Mesothelial cell of epicardium (in vitro differentiated cells): Measurements from ENCODE around the gene NTM. TPM values are rescaled to one million over a fixed set of nuclear protein-coding genes. Genes with fewer than 3 reads are reported as not detected.

ENCODE experiments used
- DNase-seq, 2 experiments: peaks; one replicate each; pipeline ENCODE4 v3.0.0; 2021; ENCODE audit warnings: low spot score in 2 of 2; ENCODE audit not compliant: unreplicated experiment in 2 of 2
- H3K27ac Mint-ChIP-seq: 2 replicates; pipeline ENCODE4 v1.8.0; 2021; ENCODE audit warnings: mixed read lengths
- H3K27me3 Mint-ChIP-seq: 2 replicates; pipeline ENCODE4 v1.8.0; 2021; ENCODE audit warnings: low read depth, mixed read lengths
- H3K36me3 Mint-ChIP-seq: 2 replicates; pipeline ENCODE4 v1.8.0; 2021; ENCODE audit warnings: mixed read lengths
- H3K4me1 Mint-ChIP-seq: 2 replicates; pipeline ENCODE4 v1.8.0; 2021; ENCODE audit warnings: mixed read lengths
- H3K4me3 Mint-ChIP-seq: 2 replicates; pipeline ENCODE4 v1.8.0; 2021; ENCODE audit warnings: mild to moderate bottlenecking, moderate library complexity, mixed read lengths
- H3K9me3 Mint-ChIP-seq: 2 replicates; pipeline ENCODE4 v1.8.0; 2021; ENCODE audit warnings: mixed read lengths
- CTCF ChIP-seq: fragments of 200-600 bp; sonication (generic); IDR thresholded peaks from one replicate; pipeline ENCODE4 v1.5.0; 2021; ENCODE audit warnings: antibody characterized with exemption; ENCODE audit not compliant: unreplicated experiment
- total RNA-seq: library from RNA; stranded (reverse); gene quantifications from 3 replicates; pipeline ENCODE4 v1.2.1, GENCODE V29; 2021

NTM gene
- total RNA-seq, 1 donor from 2014 or later, result 3.9 TPM

- Mint-ChIP-seq H3K4me3 (no peak overlapping the region), H3K4me1 (peaks cover 41% of the 10 kb centered on the region), H3K27me3 (peaks cover 88% of the 10 kb centered on the region), H3K9me3 (no peaks in the 10 kb centered on the region), H3K36me3 (no peaks in the 10 kb centered on the region), H3K27ac (no peak overlapping the region)
- TF ChIP-seq CTCF, result no peak
- no peak for DNase-seq
Observed at GRCh38 chr11:131692961-131693360, 322.5 kb downstream of the NTM start.

- H3K27ac Mint-ChIP-seq, result no peak overlapping the region
- H3K4me3 Mint-ChIP-seq, result no peak overlapping the region
- peaks cover 41% of the 10 kb centered on the region for H3K4me1 Mint-ChIP-seq
- no peaks in the 10 kb centered on the region for H3K36me3 Mint-ChIP-seq
- TF ChIP-seq CTCF, result no peak
- H3K27me3 Mint-ChIP-seq, result peaks cover 90% of the 10 kb centered on the region
- no peak for DNase-seq
- H3K9me3 Mint-ChIP-seq, result no peaks in the 10 kb centered on the region
Observed at GRCh38 chr11:131693756-131694155, 323.3 kb downstream of the NTM start.

GRCh38 chr11:131694526-131695424 is 324.4 kb downstream of the NTM start:
- H3K27me3 Mint-ChIP-seq, result peaks cover 90% of the 10 kb centered on the region
- no peaks in the 10 kb centered on the region for H3K9me3 Mint-ChIP-seq
- TF ChIP-seq CTCF, result peak; percentile 98
- peaks cover 41% of the 10 kb centered on the region for H3K4me1 Mint-ChIP-seq
- DNase-seq, result peak; percentile 84 to 95
- H3K27ac Mint-ChIP-seq, result no peak overlapping the region
- H3K36me3 Mint-ChIP-seq, result no peaks in the 10 kb centered on the region
- no peak overlapping the region for H3K4me3 Mint-ChIP-seq

- no peaks in the 10 kb centered on the region for H3K36me3 Mint-ChIP-seq
- no peaks in the 10 kb centered on the region for H3K9me3 Mint-ChIP-seq
- peaks cover 41% of the 10 kb centered on the region for H3K4me1 Mint-ChIP-seq
- H3K4me3 Mint-ChIP-seq, result no peak overlapping the region
- TF ChIP-seq CTCF, result no peak
- no peak overlapping the region for H3K27ac Mint-ChIP-seq
- no peak for DNase-seq
- peaks cover 91% of the 10 kb centered on the region for H3K27me3 Mint-ChIP-seq
Observed at GRCh38 chr11:131695889-131696429, 325.5 kb downstream of the NTM start.

- no peak for DNase-seq
- Mint-ChIP-seq H3K27me3 (peaks cover 93% of the 10 kb centered on the region), H3K27ac (no peak overlapping the region)
Observed at GRCh38 chr11:131696690-131697089, 326.3 kb downstream of the NTM start.

More at GRCh38 chr11:131696690-131697089, 326.3 kb downstream of the NTM start:
- Mint-ChIP-seq H3K4me1 (peaks cover 41% of the 10 kb centered on the region), H3K9me3 (no peaks in the 10 kb centered on the region), H3K4me3 (no peak overlapping the region), H3K36me3 (no peaks in the 10 kb centered on the region)
- no peak for TF ChIP-seq CTCF
